ENCODE results near the gene SPTBN5.

DNA sequence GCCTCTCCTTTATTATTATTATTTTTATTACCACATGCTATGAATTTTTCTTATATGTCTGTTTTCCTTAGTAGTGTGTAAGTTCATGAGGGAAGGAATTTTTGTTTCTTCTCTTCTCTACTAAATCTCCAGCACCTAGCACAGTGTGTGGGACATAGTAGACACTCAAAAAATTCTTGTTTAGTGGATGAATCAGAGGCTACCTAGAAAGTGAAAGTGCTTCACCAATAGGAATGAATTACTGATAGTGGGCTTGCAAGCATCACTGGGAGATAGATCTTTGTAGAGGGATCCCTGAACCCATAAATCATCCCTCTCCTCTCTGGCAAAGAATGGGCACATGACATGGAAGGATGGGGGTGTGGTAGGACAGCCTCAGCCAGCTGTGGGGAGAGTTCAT is 8.5 kb downstream of the SPTBN5 start:
- TF ChIP-seq, protein P1, sequence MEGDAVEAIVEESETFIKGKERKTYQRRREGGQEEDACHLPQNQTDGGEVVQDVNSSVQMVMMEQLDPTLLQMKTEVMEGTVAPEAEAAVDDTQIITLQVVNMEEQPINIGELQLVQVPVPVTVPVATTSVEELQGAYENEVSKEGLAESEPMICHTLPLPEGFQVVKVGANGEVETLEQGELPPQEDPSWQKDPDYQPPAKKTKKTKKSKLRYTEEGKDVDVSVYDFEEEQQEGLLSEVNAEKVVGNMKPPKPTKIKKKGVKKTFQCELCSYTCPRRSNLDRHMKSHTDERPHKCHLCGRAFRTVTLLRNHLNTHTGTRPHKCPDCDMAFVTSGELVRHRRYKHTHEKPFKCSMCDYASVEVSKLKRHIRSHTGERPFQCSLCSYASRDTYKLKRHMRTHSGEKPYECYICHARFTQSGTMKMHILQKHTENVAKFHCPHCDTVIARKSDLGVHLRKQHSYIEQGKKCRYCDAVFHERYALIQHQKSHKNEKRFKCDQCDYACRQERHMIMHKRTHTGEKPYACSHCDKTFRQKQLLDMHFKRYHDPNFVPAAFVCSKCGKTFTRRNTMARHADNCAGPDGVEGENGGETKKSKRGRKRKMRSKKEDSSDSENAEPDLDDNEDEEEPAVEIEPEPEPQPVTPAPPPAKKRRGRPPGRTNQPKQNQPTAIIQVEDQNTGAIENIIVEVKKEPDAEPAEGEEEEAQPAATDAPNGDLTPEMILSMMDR (IDR thresholded peaks at IDR 0.05; ENCODE audit: low read length) = no peak
- TF ChIP-seq EZH2 (IDR thresholded peaks at IDR 0.05; ENCODE audit: borderline replicate concordance, low read length) = no peak
